ENCODE data around the gene EHD4.
A peak's percentile ranks its signal among the peaks of the same experiment; 100 is the strongest.

The EHD4 gene

GRCh38 chr15:41943543-41944312, 28.6 kb downstream of the EHD4 start:
- Mint-ChIP-seq H3K4me3 (no peak overlapping the region), H3K9me3 (no peaks in the 10 kb centered on the region), H3K4me1 (peaks cover 28% of the 10 kb centered on the region), H3K36me3 (ENCODE audit: low read depth) (peaks cover 4% of the 10 kb centered on the region), H3K27me3 (ENCODE audit: low read depth, poor library complexity) (peaks cover 2% of the 10 kb centered on the region), H3K27ac (peak overlapping the region; percentile 39)
- TF ChIP-seq, protein P1, sequence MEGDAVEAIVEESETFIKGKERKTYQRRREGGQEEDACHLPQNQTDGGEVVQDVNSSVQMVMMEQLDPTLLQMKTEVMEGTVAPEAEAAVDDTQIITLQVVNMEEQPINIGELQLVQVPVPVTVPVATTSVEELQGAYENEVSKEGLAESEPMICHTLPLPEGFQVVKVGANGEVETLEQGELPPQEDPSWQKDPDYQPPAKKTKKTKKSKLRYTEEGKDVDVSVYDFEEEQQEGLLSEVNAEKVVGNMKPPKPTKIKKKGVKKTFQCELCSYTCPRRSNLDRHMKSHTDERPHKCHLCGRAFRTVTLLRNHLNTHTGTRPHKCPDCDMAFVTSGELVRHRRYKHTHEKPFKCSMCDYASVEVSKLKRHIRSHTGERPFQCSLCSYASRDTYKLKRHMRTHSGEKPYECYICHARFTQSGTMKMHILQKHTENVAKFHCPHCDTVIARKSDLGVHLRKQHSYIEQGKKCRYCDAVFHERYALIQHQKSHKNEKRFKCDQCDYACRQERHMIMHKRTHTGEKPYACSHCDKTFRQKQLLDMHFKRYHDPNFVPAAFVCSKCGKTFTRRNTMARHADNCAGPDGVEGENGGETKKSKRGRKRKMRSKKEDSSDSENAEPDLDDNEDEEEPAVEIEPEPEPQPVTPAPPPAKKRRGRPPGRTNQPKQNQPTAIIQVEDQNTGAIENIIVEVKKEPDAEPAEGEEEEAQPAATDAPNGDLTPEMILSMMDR (IDR thresholded peaks at IDR 0.05) = no peak
- no peak for DNase-seq

- H3K9me3 Mint-ChIP-seq = no peaks in the 10 kb centered on the region
- no peak for DNase-seq
- H3K36me3 Mint-ChIP-seq (ENCODE audit: low read depth) = peaks cover 4% of the 10 kb centered on the region
- H3K4me3 Mint-ChIP-seq = no peak overlapping the region
- TF ChIP-seq, protein P1 (IDR thresholded peaks at IDR 0.05) = no peak
- no peak overlapping the region for H3K27ac Mint-ChIP-seq
- peaks cover 2% of the 10 kb centered on the region for H3K27me3 Mint-ChIP-seq (ENCODE audit: low read depth, poor library complexity)
- H3K4me1 Mint-ChIP-seq = peaks cover 28% of the 10 kb centered on the region
Measured at GRCh38 chr15:41942886-41943285, 29.5 kb downstream of the EHD4 start.

DNA sequence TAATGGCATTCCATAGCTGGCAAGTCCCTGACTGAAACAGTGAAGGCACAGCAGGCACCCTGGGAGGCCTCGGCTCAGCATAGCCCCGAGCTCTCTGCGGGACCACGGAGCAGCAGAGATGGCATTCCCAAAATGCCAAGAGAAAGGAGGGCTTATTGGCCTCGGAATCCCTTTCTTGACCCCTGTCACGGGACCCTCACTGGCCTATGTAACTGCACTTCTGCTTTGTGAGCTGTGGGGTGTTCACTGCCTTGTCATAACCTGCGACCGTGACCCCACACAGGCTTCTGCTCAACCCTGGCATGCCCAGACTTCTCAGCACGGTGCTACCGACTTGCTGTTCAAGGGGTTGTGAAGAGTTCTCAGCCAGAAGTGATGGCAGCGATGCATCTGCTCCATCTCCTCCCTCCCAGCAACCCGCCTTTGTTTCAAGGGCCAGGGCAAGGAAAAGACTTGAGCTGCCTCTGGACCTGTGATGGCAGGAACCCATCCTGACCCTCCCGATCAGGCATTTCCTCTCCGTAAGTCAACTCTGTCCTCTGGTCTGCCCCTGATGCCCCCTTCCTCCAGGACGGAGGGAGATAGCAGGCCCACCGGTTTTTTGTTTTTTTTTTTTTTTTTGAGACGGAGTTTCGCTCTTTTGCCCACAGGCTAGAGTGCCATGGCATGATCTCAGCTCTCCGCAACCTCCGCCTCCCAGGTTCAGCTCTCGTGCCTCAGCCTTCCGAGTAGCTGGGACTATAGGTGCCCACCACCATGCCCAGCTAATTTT, 30.5 kb downstream of the EHD4 start:
- no peak for DNase-seq
- Mint-ChIP-seq H3K36me3 (ENCODE audit: low read depth) (peaks cover 4% of the 10 kb centered on the region), H3K27me3 (ENCODE audit: low read depth, poor library complexity) (peaks cover 2% of the 10 kb centered on the region), H3K4me1 (peaks cover 28% of the 10 kb centered on the region), H3K27ac (no peak overlapping the region), H3K4me3 (no peak overlapping the region), H3K9me3 (no peaks in the 10 kb centered on the region)
- TF ChIP-seq, protein P1 (IDR thresholded peaks at IDR 0.05) = no peak

DNA sequence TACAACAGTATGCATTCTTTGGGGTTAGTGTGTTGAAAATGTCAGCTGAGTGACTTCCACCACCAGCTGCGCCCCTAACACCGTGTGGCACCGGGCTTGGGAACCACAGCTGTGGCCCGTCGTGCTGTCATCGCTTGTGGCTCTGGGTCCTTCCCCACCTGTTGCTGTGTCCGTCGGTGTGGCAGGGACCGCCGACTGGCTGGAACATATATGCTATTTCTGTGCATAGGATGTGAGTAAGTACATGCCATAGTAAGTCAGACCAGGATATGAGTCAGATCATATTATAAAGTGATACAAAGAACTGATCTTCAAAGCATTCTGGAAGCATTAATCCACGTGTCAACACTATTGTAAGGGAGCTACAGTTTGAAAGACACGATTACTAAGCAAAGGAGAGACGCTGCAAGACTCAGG, 31.9 kb downstream of the EHD4 start:
- Mint-ChIP-seq H3K4me3 (no peak overlapping the region), H3K27me3 (ENCODE audit: low read depth, poor library complexity) (no peaks in the 10 kb centered on the region), H3K27ac (no peak overlapping the region), H3K4me1 (peaks cover 28% of the 10 kb centered on the region), H3K9me3 (no peaks in the 10 kb centered on the region), H3K36me3 (ENCODE audit: low read depth) (peaks cover 4% of the 10 kb centered on the region)
- TF ChIP-seq, protein P1 (IDR thresholded peaks at IDR 0.05) = no peak
- DNase-seq = no peak

GRCh38 chr15:41939986-41940385, 32.4 kb downstream of the EHD4 start:
- TF ChIP-seq, protein P1 (IDR thresholded peaks at IDR 0.05) = no peak
- Mint-ChIP-seq H3K36me3 (ENCODE audit: low read depth) (peaks cover 4% of the 10 kb centered on the region), H3K9me3 (no peaks in the 10 kb centered on the region), H3K27me3 (ENCODE audit: low read depth, poor library complexity) (no peaks in the 10 kb centered on the region), H3K4me1 (peaks cover 28% of the 10 kb centered on the region), H3K4me3 (no peak overlapping the region), H3K27ac (no peak overlapping the region)
- DNase-seq = no peak
